Osteocyte (in vitro differentiated cells): ENCODE results near the gene SPDYE2. TPM values are rescaled to one million over a fixed set of nuclear protein-coding genes. Genes with fewer than 3 reads are reported as not detected.
"Not testable (repeated sequence)": the region's sequence is repeated elsewhere in the genome, so short reads cannot be mapped to it uniquely, and the experiment has no call there.

ENCODE experiments used
- DNase-seq: peaks from one replicate; pipeline ENCODE4 v3.0.0; 2021; ENCODE audit warnings: mixed read lengths; ENCODE audit not compliant: unreplicated experiment; ENCODE audit errors: extremely low spot score
- H3K27ac Mint-ChIP-seq: one replicate; pipeline ENCODE4 v1.8.0; 2021; ENCODE audit warnings: mild to moderate bottlenecking, mixed read lengths; ENCODE audit not compliant: unreplicated experiment
- H3K27me3 Mint-ChIP-seq: one replicate; pipeline ENCODE4 v1.8.0; 2021; ENCODE audit warnings: mixed read lengths; ENCODE audit not compliant: unreplicated experiment
- H3K36me3 Mint-ChIP-seq: one replicate; pipeline ENCODE4 v1.8.0; 2021; ENCODE audit warnings: mixed read lengths; ENCODE audit not compliant: unreplicated experiment
- H3K4me1 Mint-ChIP-seq: one replicate; pipeline ENCODE4 v1.8.0; 2021; ENCODE audit warnings: mixed read lengths; ENCODE audit not compliant: unreplicated experiment
- H3K4me3 Mint-ChIP-seq: one replicate; pipeline ENCODE4 v1.8.0; 2021; ENCODE audit warnings: mild to moderate bottlenecking, moderate library complexity, mixed read lengths; ENCODE audit not compliant: unreplicated experiment
- H3K9me3 Mint-ChIP-seq: one replicate; pipeline ENCODE4 v1.8.0; 2021; ENCODE audit warnings: mixed read lengths; ENCODE audit not compliant: unreplicated experiment
- total RNA-seq: library from RNA; stranded (reverse); gene quantifications from 2 replicates; pipeline ENCODE4 v1.2.1, GENCODE V29; 2021

SPDYE2 gene
- total RNA-seq, 1 donor from 2014 or later, result not detected

DNA sequence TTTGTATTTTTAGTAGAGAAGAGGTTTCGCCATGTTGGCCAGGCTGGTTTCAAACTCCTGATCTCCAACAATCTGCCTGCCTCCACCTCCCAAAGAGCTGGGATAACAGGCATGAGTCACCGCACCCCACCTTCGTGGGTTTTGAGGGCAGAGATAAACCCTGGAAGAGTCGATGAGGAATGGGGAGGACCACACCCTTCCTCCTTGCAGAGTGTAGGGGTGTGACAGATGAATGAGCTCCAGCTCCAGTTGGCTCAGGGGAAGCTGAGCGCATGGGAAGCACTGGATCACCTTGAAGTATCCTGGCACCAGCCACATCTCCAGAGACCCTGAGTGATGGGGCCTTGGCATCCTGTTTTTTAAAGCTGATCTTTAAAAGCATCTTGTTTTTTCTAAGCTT, 32.5 kb downstream of the SPDYE2 start:
- H3K27me3 Mint-ChIP-seq, H3K9me3 Mint-ChIP-seq, DNase-seq, H3K4me3 Mint-ChIP-seq, H3K4me1 Mint-ChIP-seq, H3K36me3 Mint-ChIP-seq, H3K27ac Mint-ChIP-seq: not testable (repeated sequence)

DNA sequence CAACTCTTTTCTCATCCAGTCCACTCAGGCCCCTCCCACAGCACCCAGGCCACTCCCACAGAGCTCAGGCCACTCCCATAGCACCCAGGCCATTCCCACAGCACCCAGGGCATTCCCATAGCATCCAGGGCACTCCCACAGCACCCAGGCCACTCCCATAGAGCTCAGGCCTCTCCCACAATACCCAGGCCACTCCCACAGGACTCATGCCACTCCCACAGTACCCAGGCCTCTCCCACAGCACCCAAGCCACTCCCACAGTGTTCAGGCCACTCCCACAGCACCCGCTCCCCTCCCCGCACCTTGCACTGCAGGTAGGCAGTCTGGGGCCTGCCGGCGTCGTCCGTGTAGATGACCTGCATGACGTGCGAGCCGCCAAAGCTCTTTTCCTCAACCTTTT, 38.8 kb downstream of the SPDYE2 start:
- H3K4me3 Mint-ChIP-seq, H3K27ac Mint-ChIP-seq, DNase-seq, H3K4me1 Mint-ChIP-seq, H3K27me3 Mint-ChIP-seq, H3K9me3 Mint-ChIP-seq, H3K36me3 Mint-ChIP-seq: not testable (repeated sequence)

DNA sequence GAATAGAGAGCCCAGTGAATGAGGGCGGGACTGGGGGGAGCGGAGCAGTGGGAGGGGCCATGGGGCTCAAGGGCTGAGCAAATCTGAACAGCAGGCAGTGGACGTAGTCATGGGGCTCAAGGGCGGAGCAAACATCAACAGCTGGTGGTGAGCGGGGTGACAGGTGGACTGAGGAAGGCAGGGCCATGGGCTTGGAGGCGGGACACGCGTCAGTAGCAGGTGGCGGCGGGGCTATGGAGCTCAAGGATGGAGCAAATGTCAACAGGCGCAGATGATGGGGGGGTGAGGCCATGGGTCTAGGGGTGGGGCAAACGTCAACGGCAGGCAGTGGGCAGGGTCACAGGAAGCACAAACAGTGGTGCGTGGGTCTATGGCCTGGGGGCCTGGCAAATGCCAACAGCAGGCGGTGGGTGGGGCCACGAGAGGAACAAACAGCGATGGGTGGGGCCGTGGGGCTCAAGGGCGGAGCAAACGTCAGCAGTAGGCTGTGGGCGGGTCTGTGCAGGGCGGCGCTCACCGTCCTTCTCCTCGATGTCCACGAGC, 41.5 kb downstream of the SPDYE2 start:
- H3K9me3 Mint-ChIP-seq, H3K4me1 Mint-ChIP-seq, H3K4me3 Mint-ChIP-seq, H3K27ac Mint-ChIP-seq, H3K27me3 Mint-ChIP-seq, H3K36me3 Mint-ChIP-seq: not testable (repeated sequence)
- DNase-seq, result peak; percentile 59

DNA sequence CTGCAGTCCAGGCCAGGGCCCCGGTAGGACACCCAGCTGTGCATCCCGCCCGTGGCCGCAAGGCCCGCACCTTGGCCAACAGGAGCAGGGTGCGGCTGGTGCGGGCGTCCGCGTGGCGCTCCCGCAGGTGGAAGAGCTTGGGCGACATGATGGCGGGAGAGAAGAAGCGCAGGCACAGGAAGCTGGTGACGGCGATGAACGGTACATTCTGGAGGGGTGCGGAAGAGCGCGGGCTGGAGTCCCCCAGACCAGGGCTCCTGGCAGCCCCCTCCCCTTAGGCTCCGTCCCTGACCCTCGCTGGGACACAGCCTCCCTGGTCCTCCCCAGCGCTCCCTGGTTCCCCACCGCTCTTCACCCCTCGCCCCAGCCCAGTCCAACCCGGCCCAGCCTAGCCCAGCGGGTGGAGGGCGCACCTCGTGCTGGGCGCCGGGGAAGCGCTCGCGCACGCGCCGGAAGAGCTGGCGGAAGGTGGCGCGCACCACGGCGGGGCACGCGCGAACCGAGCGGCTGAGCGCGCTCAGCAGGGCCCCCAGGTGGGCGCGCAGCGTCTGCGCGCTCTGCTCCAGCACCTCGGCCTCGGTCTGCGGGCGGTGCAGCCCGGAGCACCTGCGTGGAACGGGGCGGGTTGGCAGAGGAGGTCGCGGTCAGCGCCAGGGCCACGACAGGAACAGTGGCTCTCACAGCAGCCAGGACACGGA, 42.8 kb downstream of the SPDYE2 start:
- H3K4me3 Mint-ChIP-seq, H3K36me3 Mint-ChIP-seq, H3K27ac Mint-ChIP-seq, DNase-seq, H3K9me3 Mint-ChIP-seq, H3K4me1 Mint-ChIP-seq, H3K27me3 Mint-ChIP-seq: not testable (repeated sequence)

DNA sequence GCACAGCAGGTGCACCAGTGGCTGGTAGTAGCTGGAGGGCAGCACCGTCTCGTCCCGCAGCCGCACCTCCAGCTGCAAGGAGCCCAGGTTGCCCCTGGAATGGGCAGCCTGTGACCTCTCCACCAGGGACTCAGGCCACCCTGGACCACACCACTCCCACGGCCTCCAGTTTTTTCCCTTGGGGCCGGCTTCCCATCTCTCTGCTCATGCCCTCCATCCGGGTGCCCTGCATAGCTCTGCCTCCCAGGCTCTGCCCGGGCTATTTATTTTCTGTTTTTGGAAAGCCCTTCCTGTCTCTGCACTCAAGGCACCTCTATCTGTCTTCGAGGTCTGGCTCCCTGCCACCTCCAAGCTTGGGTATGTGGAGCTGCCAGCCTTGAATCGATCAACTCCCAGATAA, 45.0 kb downstream of the SPDYE2 start:
- H3K4me1 Mint-ChIP-seq, H3K36me3 Mint-ChIP-seq, H3K27ac Mint-ChIP-seq, H3K27me3 Mint-ChIP-seq, H3K4me3 Mint-ChIP-seq, H3K9me3 Mint-ChIP-seq: not testable (repeated sequence)
- DNase-seq, result peak; percentile 15

DNA sequence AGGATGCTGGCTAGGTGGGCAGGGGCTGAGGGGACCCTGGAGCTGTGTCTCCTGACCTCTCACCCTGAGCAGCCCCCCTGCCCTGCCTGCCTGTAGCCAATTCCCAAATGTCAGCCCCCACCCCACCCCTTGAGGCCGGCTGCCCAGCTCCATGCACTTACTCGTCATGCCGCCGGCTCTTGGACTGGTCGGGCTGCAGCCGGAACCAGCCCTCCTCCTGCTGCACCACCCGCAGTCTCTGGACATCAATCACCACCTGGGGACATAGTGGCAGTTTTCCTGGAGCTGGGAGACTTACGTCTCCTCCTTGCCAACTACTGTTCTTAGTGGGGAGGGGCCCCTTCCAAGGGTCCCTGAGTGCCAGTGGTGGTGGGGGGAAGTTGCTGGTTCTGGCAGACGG, 48.7 kb downstream of the SPDYE2 start:
- not testable (repeated sequence) for DNase-seq, H3K9me3 Mint-ChIP-seq, H3K36me3 Mint-ChIP-seq, H3K4me1 Mint-ChIP-seq, H3K4me3 Mint-ChIP-seq, H3K27me3 Mint-ChIP-seq, H3K27ac Mint-ChIP-seq

DNA sequence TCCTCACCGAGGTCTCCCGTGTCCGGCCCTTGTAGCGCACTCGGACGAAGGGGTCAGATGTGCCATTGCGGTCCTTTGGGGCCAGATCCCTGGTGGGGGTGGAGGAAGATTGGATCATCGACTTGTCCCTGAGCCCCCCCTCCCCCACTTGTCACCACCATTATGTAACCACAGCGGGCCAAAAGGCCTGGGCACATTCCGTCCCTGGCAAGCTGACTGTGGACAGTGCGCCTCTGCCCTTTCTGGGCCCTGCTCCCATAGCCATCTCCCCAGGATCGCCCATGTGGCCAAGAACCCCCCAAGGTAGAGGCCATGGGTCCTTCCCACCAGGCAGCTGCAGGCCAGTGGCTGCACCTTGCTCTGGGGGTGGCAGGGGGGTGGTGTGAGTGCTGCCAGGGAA, 51.3 kb downstream of the SPDYE2 start:
- not testable (repeated sequence) for H3K27ac Mint-ChIP-seq, DNase-seq, H3K27me3 Mint-ChIP-seq, H3K4me3 Mint-ChIP-seq, H3K9me3 Mint-ChIP-seq, H3K36me3 Mint-ChIP-seq, H3K4me1 Mint-ChIP-seq

DNA sequence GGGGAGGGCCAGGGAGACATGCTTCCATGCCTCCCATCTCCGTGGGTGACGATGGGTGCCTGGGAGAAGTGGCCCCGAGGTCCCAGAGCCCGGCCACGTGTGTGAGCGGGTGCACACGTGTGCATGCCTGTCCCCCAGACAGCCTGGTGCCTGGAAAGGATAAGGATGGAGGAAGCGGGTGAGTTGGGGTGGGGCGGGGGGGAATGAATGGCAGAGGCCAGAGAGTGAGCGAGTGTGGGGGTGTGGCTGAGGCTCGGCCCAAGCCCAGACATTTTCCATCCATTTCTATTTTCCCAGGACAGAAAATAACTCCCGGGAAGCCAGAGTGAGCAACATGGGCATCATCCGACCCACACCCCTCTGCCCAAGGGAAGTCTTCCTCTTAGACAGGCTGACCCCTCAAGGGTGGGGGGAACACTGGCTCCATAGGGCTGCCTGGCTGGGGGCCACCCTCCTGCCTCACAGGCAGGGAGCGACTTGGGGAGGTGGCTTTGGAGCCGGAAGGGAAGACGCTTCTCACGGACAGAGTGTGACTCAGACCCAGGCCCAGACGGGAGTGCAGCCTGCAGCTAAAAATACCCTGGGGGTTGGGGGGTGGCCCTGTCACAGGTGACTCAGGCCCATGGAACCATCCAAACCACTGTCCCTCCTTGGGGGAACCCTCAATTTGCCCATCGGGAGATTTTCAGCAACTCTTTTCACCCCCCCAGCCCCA, 53.6 kb downstream of the SPDYE2 start:
- H3K27me3 Mint-ChIP-seq, H3K4me1 Mint-ChIP-seq, H3K9me3 Mint-ChIP-seq, H3K27ac Mint-ChIP-seq, DNase-seq, H3K4me3 Mint-ChIP-seq, H3K36me3 Mint-ChIP-seq: not testable (repeated sequence)

DNA sequence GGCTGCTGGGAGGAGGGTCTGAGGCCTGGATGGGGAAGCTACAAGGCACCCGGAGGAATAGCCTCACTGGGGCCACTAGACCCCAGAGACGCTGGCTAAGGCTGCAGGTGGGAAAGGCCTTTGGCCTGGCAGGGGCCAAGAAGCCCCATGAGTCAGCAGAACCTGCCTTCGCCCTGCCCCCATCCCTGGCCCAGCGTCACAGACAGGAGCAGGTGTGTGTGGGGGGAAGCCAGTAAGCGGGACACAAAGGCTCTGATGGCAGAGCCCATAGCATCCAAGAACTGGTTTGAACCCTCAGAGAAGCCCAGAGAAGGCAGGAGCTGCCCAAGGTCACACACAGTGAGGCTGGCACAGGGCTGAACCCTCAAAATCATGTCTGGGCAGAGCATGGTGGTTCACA, 55.8 kb downstream of the SPDYE2 start:
- not testable (repeated sequence) for H3K4me1 Mint-ChIP-seq

DNA sequence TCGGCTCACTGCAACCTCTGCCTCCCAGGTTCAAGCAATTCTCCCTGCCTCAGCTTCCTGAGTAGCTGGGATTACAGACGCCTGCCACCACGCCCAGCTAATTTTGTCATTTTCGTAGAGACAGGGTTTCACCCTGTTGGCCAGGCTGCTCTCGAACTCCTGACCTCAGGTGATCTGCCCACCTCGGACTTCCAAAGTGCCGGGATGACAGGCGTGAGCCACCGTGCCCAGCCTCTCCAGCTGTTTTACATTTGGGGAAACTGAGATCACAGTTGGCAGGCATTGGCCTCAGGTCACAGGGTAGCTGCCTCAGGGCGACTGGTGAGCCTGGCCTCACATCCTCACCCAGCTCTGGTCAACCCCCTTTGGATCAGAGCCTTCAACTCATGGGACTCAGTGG, 58.7 kb downstream of the SPDYE2 start:
- not testable (repeated sequence) for H3K9me3 Mint-ChIP-seq, H3K36me3 Mint-ChIP-seq, H3K27ac Mint-ChIP-seq, H3K4me1 Mint-ChIP-seq, H3K27me3 Mint-ChIP-seq, H3K4me3 Mint-ChIP-seq, DNase-seq

More for the DNA sequence above, 55.8 kb downstream of the SPDYE2 start:
- not testable (repeated sequence) for H3K9me3 Mint-ChIP-seq, H3K36me3 Mint-ChIP-seq, DNase-seq, H3K27ac Mint-ChIP-seq, H3K27me3 Mint-ChIP-seq, H3K4me3 Mint-ChIP-seq

DNA sequence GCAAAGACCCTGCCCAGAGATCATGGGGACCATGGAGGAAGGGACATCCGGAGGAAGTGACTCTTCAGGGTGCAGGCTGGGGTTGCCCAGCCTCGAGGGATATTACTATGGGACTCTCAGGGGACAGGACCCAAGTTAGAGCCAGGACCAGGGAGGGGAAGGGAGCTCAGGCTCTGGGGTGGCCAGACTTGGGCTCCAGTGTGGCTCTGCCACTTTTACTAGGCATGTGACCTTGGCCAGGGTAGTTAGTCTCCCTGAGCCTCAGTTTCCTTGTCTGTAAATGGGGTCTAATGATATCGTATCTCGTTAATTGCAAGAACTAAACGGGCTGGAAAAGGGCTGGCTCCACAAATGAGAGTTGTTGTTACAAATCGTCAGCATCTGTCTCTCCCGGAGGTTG, 59.4 kb downstream of the SPDYE2 start:
- H3K36me3 Mint-ChIP-seq, H3K4me1 Mint-ChIP-seq, H3K4me3 Mint-ChIP-seq, H3K27me3 Mint-ChIP-seq, H3K9me3 Mint-ChIP-seq, H3K27ac Mint-ChIP-seq: not testable (repeated sequence)
- DNase-seq, result peak; percentile 49

DNA sequence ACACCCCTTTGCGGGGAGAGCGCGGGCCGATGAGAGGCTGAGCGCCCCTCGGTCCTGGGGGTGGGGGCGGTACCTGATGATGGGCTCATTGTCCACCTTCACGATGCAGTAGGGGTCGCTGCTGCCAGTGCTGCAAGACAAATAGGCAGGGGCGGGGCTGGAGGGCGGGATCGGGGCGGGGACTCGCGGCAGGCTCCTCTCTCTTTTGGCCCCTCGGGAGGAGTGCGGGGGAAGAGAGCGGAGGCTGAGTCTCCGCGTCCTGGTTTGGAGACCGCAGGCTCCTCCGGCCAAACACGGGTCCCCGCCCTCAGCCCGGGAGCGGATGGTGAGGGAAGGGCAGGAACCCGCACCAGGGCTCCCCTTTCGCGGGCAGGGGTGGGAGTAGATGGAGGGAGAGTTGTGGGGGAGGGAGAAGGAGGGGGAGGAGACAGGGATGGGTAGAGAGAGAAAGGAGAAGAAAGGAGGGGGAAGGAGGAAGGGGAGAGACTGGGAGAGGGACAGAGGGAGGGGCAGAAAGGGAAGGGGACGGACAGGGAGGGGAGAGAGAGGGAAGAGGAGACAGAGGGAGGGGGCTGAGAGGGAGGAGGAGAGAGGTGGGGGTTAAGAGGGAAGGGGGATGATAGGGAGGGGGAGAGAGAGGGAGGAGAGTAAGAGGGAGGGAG, 60.1 kb downstream of the SPDYE2 start:
- not testable (repeated sequence) for DNase-seq, H3K9me3 Mint-ChIP-seq, H3K4me1 Mint-ChIP-seq, H3K27ac Mint-ChIP-seq, H3K27me3 Mint-ChIP-seq, H3K4me3 Mint-ChIP-seq, H3K36me3 Mint-ChIP-seq
